ENCODE measurements around the gene ADGRG3.

Gene ADGRG3

GRCh38 chr16:57630931-57631845 lies 36.9 kb upstream of the ADGRG3 start:
- no peak for DNase-seq

DNA sequence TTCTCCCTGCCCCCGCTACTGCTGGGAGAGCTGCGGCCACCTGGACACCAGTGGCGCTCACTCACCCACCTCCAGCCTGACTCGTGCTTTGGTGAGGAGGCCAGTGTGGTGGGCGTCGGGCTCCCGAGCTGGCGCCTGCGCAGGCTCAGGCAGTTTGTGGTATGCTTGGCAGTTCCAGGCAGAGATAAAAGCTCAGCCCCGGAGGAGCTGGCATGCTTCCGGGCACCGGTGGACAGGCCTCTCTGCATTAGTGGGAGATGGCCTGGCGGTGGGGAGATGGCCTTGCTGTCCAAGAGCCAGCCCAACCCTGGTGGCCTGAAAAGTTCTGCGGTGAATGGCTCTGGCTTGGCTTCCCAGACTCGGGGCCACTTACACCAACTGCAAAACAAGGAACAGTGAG lies 35.5 kb upstream of the ADGRG3 start:
- DNase-seq: no peak

GRCh38 chr16:57633383-57634064 lies 34.6 kb upstream of the ADGRG3 start:
- no peak for DNase-seq

- DNase-seq: no peak
Measured at GRCh38 chr16:57634171-57634570, 33.9 kb upstream of the ADGRG3 start.

GRCh38 chr16:57635266-57636097 lies 32.6 kb upstream of the ADGRG3 start:
- no peak for DNase-seq

GRCh38 chr16:57636184-57636583 lies 31.9 kb upstream of the ADGRG3 start:
- DNase-seq: no peak

- no peak for DNase-seq
Measured at GRCh38 chr16:57637020-57637419, 31.1 kb upstream of the ADGRG3 start.

DNA sequence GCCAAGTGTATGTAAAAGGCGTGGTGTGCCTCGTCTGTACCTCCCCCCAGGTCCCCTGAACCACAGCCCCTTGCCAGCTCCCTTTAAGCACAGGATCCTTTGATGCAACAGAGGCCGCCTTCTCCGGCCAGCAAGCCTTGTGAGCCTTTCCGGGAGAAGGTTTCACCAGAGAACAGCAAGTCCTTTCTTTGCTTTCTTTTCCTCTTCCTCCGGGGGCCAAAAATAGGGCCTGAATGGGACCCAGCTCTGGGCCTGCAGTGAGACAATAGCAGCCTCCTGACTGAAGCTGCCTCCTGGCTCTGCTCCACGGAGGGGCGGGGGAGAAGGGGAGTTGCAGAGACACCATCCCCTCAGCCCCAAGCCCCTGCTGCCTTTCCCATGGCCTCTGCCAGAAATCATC lies 30.7 kb upstream of the ADGRG3 start:
- DNase-seq: no peak

DNA sequence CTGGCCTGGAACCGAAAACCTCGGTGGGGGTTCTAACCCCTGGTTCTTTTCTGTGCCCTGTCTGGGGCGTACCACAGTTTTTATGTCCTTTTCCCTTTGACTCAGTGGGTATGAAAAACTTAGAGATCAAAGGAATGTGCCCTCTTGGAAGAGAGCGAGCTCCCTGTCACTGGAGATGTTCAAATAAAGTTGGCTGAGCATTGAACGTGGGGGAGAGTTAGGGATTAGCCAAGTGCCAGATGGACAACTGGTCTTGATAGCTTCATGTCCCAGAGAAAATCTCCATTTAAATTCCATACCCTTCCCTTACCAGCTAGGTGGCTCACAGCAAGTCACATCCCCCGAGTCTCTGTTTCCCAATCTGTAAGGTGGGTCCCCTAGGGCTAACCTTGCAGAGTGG lies 30.1 kb upstream of the ADGRG3 start:
- no peak for DNase-seq

DNA sequence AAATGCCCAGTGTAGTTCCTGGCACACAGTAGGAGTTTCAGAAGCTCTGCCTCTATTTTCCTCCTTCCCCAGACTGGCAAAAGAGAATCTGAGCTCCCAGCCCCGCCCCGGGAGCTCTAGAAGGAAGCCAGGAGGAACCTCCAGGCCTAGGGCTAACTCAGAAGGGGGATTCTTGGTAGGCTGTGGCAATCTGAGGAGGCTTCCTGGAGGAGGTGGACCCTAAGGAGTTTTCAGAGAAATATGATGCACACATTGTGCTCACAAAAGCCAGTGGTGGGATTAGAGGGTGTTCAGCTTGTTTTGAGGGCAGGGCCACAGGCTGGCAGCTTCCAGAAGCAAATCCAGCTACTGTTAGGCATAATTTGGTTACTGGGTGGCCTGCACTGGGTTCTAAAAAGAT lies 29.7 kb upstream of the ADGRG3 start:
- no peak for DNase-seq

DNA sequence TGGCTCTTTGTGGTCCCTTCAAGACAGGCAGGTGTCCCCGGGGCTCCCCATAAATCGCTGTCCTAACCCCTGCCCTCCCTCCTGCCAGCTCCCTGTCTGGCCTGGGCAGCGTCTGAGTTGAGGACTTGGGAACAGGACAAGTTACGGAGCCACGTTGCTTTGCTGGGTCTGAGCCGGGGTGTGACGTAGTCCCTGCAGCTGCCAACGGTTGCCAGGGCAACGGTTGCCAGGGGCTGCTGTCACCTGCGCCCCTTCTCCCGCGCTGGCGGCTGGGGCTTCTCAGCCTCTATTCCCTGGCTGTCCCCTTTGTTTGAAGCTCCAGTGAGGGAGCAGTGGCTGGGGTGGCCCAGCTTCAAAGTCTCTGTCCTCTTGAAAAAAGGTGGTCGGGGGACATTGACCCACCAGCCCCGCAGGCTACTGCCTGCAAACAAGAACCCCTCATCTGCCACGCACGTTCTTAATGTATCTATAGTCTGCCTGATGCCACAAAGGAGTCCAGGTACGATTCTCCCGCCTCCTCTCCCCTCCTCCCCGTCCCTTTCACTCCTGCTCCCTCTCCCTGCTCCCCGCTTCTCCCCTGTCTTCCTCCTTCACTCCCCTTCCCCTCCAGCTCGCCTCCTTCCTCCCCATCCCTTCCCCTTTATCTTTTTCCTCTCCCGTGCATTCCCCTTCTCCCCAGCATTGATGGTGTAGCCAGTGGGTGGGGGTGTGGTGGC lies 28.8 kb upstream of the ADGRG3 start:
- DNase-seq: no peak

- DNase-seq: no peak
Measured at GRCh38 chr16:57640185-57640584, 27.9 kb upstream of the ADGRG3 start.

GRCh38 chr16:57640612-57641011 lies 27.5 kb upstream of the ADGRG3 start:
- DNase-seq: no peak

- no peak for DNase-seq
Measured at GRCh38 chr16:57642160-57643135, 25.7 kb upstream of the ADGRG3 start.

- no peak for DNase-seq
Measured at GRCh38 chr16:57643147-57643874, 24.8 kb upstream of the ADGRG3 start.

GRCh38 chr16:57643910-57644309 lies 24.2 kb upstream of the ADGRG3 start:
- DNase-seq: no peak

DNA sequence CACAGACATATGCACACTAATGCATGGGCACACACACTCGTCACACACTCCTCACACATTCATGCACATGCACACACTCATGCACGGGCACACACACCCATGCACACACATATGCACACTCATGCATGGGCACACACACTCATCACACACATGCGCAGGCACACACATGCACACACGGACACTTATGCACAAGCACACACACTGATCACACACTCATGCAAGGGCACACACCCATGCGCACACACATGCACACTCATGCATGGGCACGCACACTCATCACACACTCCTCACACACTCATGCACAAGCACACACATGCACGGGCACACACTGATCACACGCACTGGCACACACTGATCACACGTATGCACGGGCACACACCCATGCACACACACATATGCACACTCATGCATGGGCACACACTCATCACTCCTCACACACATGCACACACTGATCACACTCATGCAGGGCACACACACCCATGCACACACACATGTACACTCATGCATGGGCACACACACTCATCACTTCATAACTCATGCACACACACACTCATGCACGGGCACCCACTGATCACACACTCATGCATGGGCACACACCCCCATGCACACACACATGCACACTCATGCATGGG lies 23.6 kb upstream of the ADGRG3 start:
- no peak for DNase-seq

DNA sequence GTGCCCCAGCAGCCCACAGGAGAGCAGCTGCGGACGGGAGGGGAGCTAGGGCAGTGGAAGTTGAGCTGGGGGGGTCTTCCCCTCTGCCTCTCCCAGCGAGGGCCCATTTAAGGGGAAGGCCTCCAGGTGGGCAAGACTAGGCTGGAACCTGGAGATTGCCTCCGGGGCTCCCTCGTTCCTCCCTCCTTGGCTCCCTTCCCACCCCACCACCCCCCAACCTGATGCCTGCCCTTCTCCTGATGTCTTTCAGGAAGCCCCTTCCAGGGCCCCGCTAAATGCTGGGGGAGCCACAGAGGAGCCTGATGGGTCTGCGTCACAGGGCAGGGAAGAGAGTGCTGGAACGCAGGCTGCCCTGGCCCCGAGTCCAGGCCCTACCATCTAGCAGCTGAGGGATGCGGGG lies 22.9 kb upstream of the ADGRG3 start:
- DNase-seq: no peak

GRCh38 chr16:57645691-57646387 lies 22.3 kb upstream of the ADGRG3 start:
- DNase-seq: no peak

Measured in activated CD4-positive, alpha-beta T cell treated with anti-CD3 and anti-CD28 coated beads for 1 hour (primary cell).